K562 (cell line): ENCODE measurements around the gene STARD6. TPM values are rescaled to one million over a fixed set of nuclear protein-coding genes. Genes with fewer than 3 reads are reported as not detected.

ENCODE experiments used
- ATAC-seq: fragments of 200-7000 bp; cut with Tn5 transposase; 3 replicates; pipeline ENCODE4 v1.9.1; 2020; ENCODE audit warnings: moderate library complexity
- BruUV-seq: library from RNA; stranded (reverse); fragments of 400-500 nt; replicated peaks from 2 replicates; lab custom pipeline; 2021; lab: Mats Ljungman, UMichigan
- CTCF ChIA-PET: fragments of 300-600 bp; formaldehyde crosslinking; extraction: SDS; loops from one replicate; lab custom pipeline; 2021; ENCODE audit warnings: low intra/inter-chr PET ratio; lab: Yijun Ruan, JAX
- POLR2A ChIA-PET: fragments of 300-600, 350-650 bp; sonication (Branson Sonifier 250); formaldehyde crosslinking; extraction: SDS; loops from one replicate; lab custom pipeline; 2021; ENCODE audit warnings: antibody characterized with exemption, inconsistent platforms; lab: Yijun Ruan, JAX
- DNase-seq, 4 experiments: peaks; one replicate each; pipeline versions ENCODE4 v3.0.0 to v3.0.0-alpha.2; 2011 to 2018; ENCODE audit warnings: low spot score in 3 of 4, mixed read lengths in 3 of 4; ENCODE audit errors: extremely low read depth in 1 of 4
- FAIRE-seq: peaks from 2 replicates; lab custom pipeline; 2011; peaks lifted over from hg19 to GRCh38; lab: Jason Lieb, UNC
- H2AFZ ChIP-seq: 2 replicates; pipeline ENCODE4 v1.6.0; 2011; ENCODE audit warnings: low read depth, low read length, control low read depth, inconsistent platforms
- H3K27ac ChIP-seq: fragments of 200-600 bp; 3 replicates; pipeline ENCODE4 v1.8.0; 2011; ENCODE audit warnings: low read depth, mild to moderate bottlenecking, control low read depth, inconsistent platforms, low read length, moderate library complexity, mixed read lengths; ENCODE audit errors: extremely low read depth
- H3K27me3 ChIP-seq, 2 experiments: fragments of 300-600 bp in 1 of 2; 2 replicates in 1 of 2; 3 replicates in 1 of 2; pipeline versions ENCODE4 v1.6.0 to v1.8.0; 2011; ENCODE audit warnings: inconsistent platforms in 2 of 2, low read length in 2 of 2, mild to moderate bottlenecking in 1 of 2, mixed read lengths in 1 of 2, moderate library complexity in 1 of 2; ENCODE audit not compliant: control insufficient read depth in 2 of 2, insufficient read depth in 2 of 2
- H3K36me3 ChIP-seq: fragments of 300-600 bp; 3 replicates; pipeline ENCODE4 v1.8.0; 2011; ENCODE audit warnings: mild to moderate bottlenecking, low read length, inconsistent platforms; ENCODE audit not compliant: control insufficient read depth, insufficient read depth
- H3K4me1 ChIP-seq, 2 experiments: fragments of 200-600 bp in 1 of 2; replicated peaks in 1 of 2; 2 replicates in 1 of 2; 3 replicates in 1 of 2; pipeline versions ENCODE4 v1.5.1 to v1.8.0; 2011; ENCODE audit warnings: inconsistent platforms in 2 of 2, low read length in 2 of 2, mild to moderate bottlenecking in 1 of 2, mixed read lengths in 1 of 2, moderate library complexity in 1 of 2; ENCODE audit not compliant: control insufficient read depth in 2 of 2, insufficient read depth in 2 of 2
- H3K4me2 ChIP-seq: 2 replicates; pipeline ENCODE4 v1.6.1; 2011; ENCODE audit warnings: low read length, control low read depth, inconsistent platforms, mixed read lengths; ENCODE audit not compliant: insufficient read depth
- H3K4me3 ChIP-seq: fragments of 200-600 bp; sonication (generic), shearing (Covaris generic); 2 replicates; pipeline ENCODE4 v1.5.1; 2016; ENCODE audit warnings: control low read depth, inconsistent platforms
- H3K79me2 ChIP-seq: fragments of 200-600 bp; 3 replicates; pipeline ENCODE4 v1.8.0; 2011; ENCODE audit warnings: low read length, inconsistent platforms; ENCODE audit not compliant: control insufficient read depth, insufficient read depth
- H3K9ac ChIP-seq, 2 experiments: 2 replicates each; pipeline versions ENCODE4 v1.6.0 to v1.6.1; 2011; ENCODE audit warnings: low read depth in 2 of 2, low read length in 2 of 2, control low read depth in 1 of 2, inconsistent platforms in 1 of 2, mild to moderate bottlenecking in 1 of 2, mixed read lengths in 1 of 2; ENCODE audit not compliant: insufficient read depth in 1 of 2
- H3K9me1 ChIP-seq: one replicate; pipeline ENCODE4 v1.6.0; 2011; ENCODE audit warnings: inconsistent platforms, mild to moderate bottlenecking, low read length, moderate library complexity; ENCODE audit not compliant: control insufficient read depth, insufficient read depth
- H3K9me3 ChIP-seq: replicated peaks from 2 replicates; pipeline ENCODE4 v1.5.1; 2011; ENCODE audit warnings: low read depth, low read length, inconsistent platforms; ENCODE audit not compliant: control insufficient read depth, insufficient read depth
- H4K20me1 ChIP-seq: replicated peaks from 2 replicates; pipeline ENCODE4 v1.6.1; 2011; ENCODE audit warnings: low read length, inconsistent platforms, mixed read lengths; ENCODE audit not compliant: control insufficient read depth, insufficient read depth
- BCL6 ChIP-seq: fragments of 250-450 bp; sonication (Bioruptor Pico); IDR thresholded peaks from 2 replicates; pipeline ENCODE4 v1.4.0; 2020
- CBFA2T2 ChIP-seq: fragments of 450-650 bp; conservative IDR thresholded peaks from 2 replicates; pipeline ENCODE4 v1.6.1; 2017; ENCODE audit warnings: mild to moderate bottlenecking
- ELF4 ChIP-seq: fragments of 450-650 bp; formaldehyde crosslinking; IDR thresholded peaks from 2 replicates; pipeline ENCODE4 v1.4.0; 2022; ENCODE audit warnings: missing genetic modification characterization
- EP300 ChIP-seq: IDR thresholded peaks from 2 replicates; pipeline ENCODE4 v1.6.1; 2012; ENCODE audit warnings: low read length, improper control_type of control experiment
- HINFP ChIP-seq: fragments of 450-650 bp; conservative IDR thresholded peaks from 2 replicates; pipeline ENCODE4 v1.6.1; 2016; ENCODE audit warnings: missing genetic modification characterization, low read depth, mild to moderate bottlenecking, control low read depth, missing compliant biosample characterization
- HMG20B ChIP-seq: fragments of 250-450 bp; sonication (Bioruptor Pico); IDR thresholded peaks from 2 replicates; pipeline ENCODE4 v1.5.0; 2021; ENCODE audit warnings: mild to moderate bottlenecking
- MCM7 ChIP-seq, 2 experiments: fragments of 450-650 bp; IDR thresholded peaks; 2 replicates each; pipeline ENCODE4 v1.6.1; 2016 to 2018
- PML ChIP-seq: IDR thresholded peaks from 2 replicates; pipeline ENCODE4 v1.6.1; 2012; ENCODE audit warnings: low read length, inconsistent platforms
- POLR2H ChIP-seq: IDR thresholded peaks from 2 replicates; pipeline ENCODE4 v1.6.1; 2016; ENCODE audit warnings: missing genetic modification characterization, low read depth, mild to moderate bottlenecking, control low read depth, missing compliant biosample characterization, moderate library complexity
- RBM25 ChIP-seq: fragments of 200-400 bp; formaldehyde crosslinking; IDR thresholded peaks from 2 replicates; pipeline ENCODE4 v1.6.1; 2018; ENCODE audit warnings: low read length, low read depth, moderate library complexity; ENCODE audit not compliant: severe bottlenecking
- RBM39 ChIP-seq: fragments of 200-400 bp; formaldehyde crosslinking; optimal IDR thresholded peaks from 2 replicates; pipeline ENCODE3; 2018; ENCODE audit warnings: low read depth, low read length
- SIN3B ChIP-seq: fragments of 450-650 bp; IDR thresholded peaks from 2 replicates; pipeline ENCODE4 v1.6.1; 2017; ENCODE audit warnings: low read depth, mild to moderate bottlenecking, moderate library complexity
- SPI1 ChIP-seq: IDR thresholded peaks from 2 replicates; pipeline ENCODE4 v1.6.1; 2011; ENCODE audit warnings: low read depth, low read length, control low read depth, borderline replicate concordance
- TEAD1 ChIP-seq, 2 experiments: fragments of 450-650 bp in 1 of 2; sonication (generic) in 1 of 2; formaldehyde crosslinking; IDR thresholded peaks; 2 replicates each; pipeline versions ENCODE4 v1.4.0 to v1.8.0; 2020 to 2022; ENCODE audit warnings: mild to moderate bottlenecking in 2 of 2, missing genetic modification reagents in 1 of 2
- TEAD2 ChIP-seq: fragments of 450-650 bp; IDR thresholded peaks from 2 replicates; pipeline ENCODE4 v1.6.1; 2016; ENCODE audit warnings: missing genetic modification characterization, control low read depth, missing compliant biosample characterization
- ZNF584 ChIP-seq: fragments of 200-800 bp; sonication (Bioruptor generic); IDR thresholded peaks from 2 replicates; pipeline ENCODE4 v1.6.1; 2016; ENCODE audit warnings: low read depth, mild to moderate bottlenecking, missing genetic modification characterization, missing compliant biosample characterization
- WGBS: fragments of 100-300 bp; shearing (Covaris generic); methylation state at CpG from one replicate; pipeline ENCODE4 v1.1.6; 2016; ENCODE audit warnings: low coverage, mixed read lengths; ENCODE audit not compliant: insufficient coverage; ENCODE audit errors: missing lambda C conversion rate; 5-methylcytosine and 5-hydroxymethylcytosine counted together
- in situ Hi-C: fragments of 300-500 bp; cut with MboI; formaldehyde crosslinking; loops from 4 replicates; pipeline ENCODE4 v1.15.0; 2018; ENCODE audit warnings: inconsistent platforms, mixed read lengths
- intact Hi-C: fragments of 100-400 bp; cut with micrococcal nuclease; formaldehyde crosslinking; loops from 2 replicates; pipeline ENCODE4 v1.14.2; 2022
- polyA plus RNA-seq, 8 experiments: library from polyadenylated mRNA; depleted of rRNA in 4 of 8; stranded (reverse) in 5 of 8; unstranded in 3 of 8; fragments of >200 nt; fragmentation: Nextera tagmentation in 2 of 8; fragmentation: Illumina TruSeq in 1 of 8; extraction: Ambion mirVana in 2 of 8; extraction: Trizol in 1 of 8; gene quantifications; 2 replicates each; pipeline versions ENCODE4 v1.2.1 to v1.2.3, GENCODE V29; 2011 to 2014; ENCODE audit warnings: inconsistent platforms in 1 of 8, missing spikeins in 1 of 8
- total RNA-seq, 7 experiments: library from RNA; depleted of rRNA in 6 of 7; stranded (reverse); fragments of >200 nt in 6 of 7; fragmentation: Illumina TruSeq in 2 of 7; extraction: Trizol in 2 of 7; gene quantifications; 2 replicates each; pipeline versions ENCODE4 v1.2.1 to v1.2.3, GENCODE V29; 2011 to 2021; ENCODE audit warnings: low replicate concordance in 1 of 7

Gene STARD6
- total and polyA plus RNA-seq, 9 of the 15 experiments (the other 6 are each of a cell fraction or from before 2014, with no cell fraction given) = 0.11 to 0.15 TPM; not detected in 7

GRCh38 chr18:54279477-54280219, 78.0 kb downstream of the STARD6 start:
- no peak for FAIRE-seq

GRCh38 chr18:54278615-54279014, 79.0 kb downstream of the STARD6 start:
- Histone ChIP-seq H3K4me3 (no peak overlapping the region), H3K79me2 (no peaks in the 10 kb centered on the region), H3K9me1 (no peaks in the 10 kb centered on the region), H3K4me1 (no peaks in the 10 kb centered on the region), H3K9ac (no peak overlapping the region), H3K4me2 (no peak overlapping the region), H3K27me3 (no peaks in the 10 kb centered on the region), H3K27ac (no peak overlapping the region), H2AFZ (no peak overlapping the region), H4K20me1 (no peaks in the 10 kb centered on the region), H3K36me3 (peaks cover 18% of the 10 kb centered on the region), H3K9me3 (no peaks in the 10 kb centered on the region)
- BruUV-seq = no TSS peak
- CTCF ChIA-PET = no interaction called here
- no peak for DNase-seq
- 75% methylated on average over 1 of the region's 1 CpG for WGBS
- in situ Hi-C loops (no loop called here), intact Hi-C loops (loop anchor here (10.0 kb wide), 1 partner anchor 134 kb away; no protein-coding TSS in a partner anchor)
- no peak for ATAC-seq
- TF ChIP-seq SPI1 (no peak), ZNF584 (CRISPR knock-in tag) (no peak), TEAD1 (CRISPR knock-in tag; IDR thresholded peaks at IDR 0.05) (no peak), EP300 (no peak), RBM25 (no peak), ELF4 (no peak), PML (no peak), SIN3B (no peak), TEAD2 (tag) (no peak), BCL6 (CRISPR knock-in tag) (no peak), HINFP (tag) (no peak), CBFA2T2 (no peak)
- POLR2A ChIA-PET = interaction anchor here (1.2 kb wide), 1 partner anchor 81 kb away, joined by 4 read pairs; no protein-coding TSS in a partner anchor
- FAIRE-seq = no peak

More at GRCh38 chr18:54279477-54280219, 78.0 kb downstream of the STARD6 start:
- no peak for DNase-seq
- intact Hi-C loops = loop anchor here (10.0 kb wide), 1 partner anchor 135 kb away; no protein-coding TSS in a partner anchor
- Histone ChIP-seq H3K36me3 (peaks cover 18% of the 10 kb centered on the region), H2AFZ (no peak overlapping the region), H3K27me3 (no peaks in the 10 kb centered on the region), H3K9me1 (no peaks in the 10 kb centered on the region), H3K4me3 (no peak overlapping the region), H3K79me2 (no peaks in the 10 kb centered on the region), H3K4me1 (no peaks in the 10 kb centered on the region), H4K20me1 (no peaks in the 10 kb centered on the region), H3K9me3 (no peaks in the 10 kb centered on the region), H3K4me2 (no peak overlapping the region), H3K27ac (no peak overlapping the region), H3K9ac (no peak overlapping the region)
- WGBS = 78% methylated on average over 5 of the region's 5 CpGs
- ChIA-PET CTCF (no interaction called here), POLR2A (interaction anchor here (1.2 to 1.4 kb wide), 2 partner anchors 9 to 82 kb away, joined by 4 to 5 read pairs; no protein-coding TSS in a partner anchor)
- in situ Hi-C loops = no loop called here
- no peak for TF ChIP-seq RBM39
- no peak for TF ChIP-seq HMG20B
- no peak for TF ChIP-seq MCM7 (IDR thresholded peaks at IDR 0.05)
- TF ChIP-seq POLR2H (tag) = no peak
- no TSS peak for BruUV-seq
- ATAC-seq = no peak
